ENCODE results near the gene SORCS1.

SORCS1 gene

GRCh38 chr10:106819490-106819889, 345.0 kb downstream of the SORCS1 start:
- DNase-seq (ENCODE audit: low read depth in 3 of 3), result no peak

GRCh38 chr10:106816318-106817085, 348.0 kb downstream of the SORCS1 start:
- no peak for DNase-seq (ENCODE audit: low read depth in 3 of 3)

GRCh38 chr10:106815427-106816043, 349.0 kb downstream of the SORCS1 start:
- no peak for DNase-seq (ENCODE audit: low read depth in 3 of 3)

- DNase-seq (ENCODE audit: low read depth in 3 of 3), result no peak
These were observed 359.4 kb downstream of the SORCS1 start for GRCh38 chr10:106804992-106805582.

- no peak for DNase-seq (ENCODE audit: low read depth in 3 of 3)
These were observed 361.6 kb downstream of the SORCS1 start for GRCh38 chr10:106802949-106803348.

- DNase-seq (ENCODE audit: low read depth in 3 of 3), result no peak
These were observed 364.7 kb downstream of the SORCS1 start for GRCh38 chr10:106799776-106800175.

GRCh38 chr10:106795619-106796018, 368.9 kb downstream of the SORCS1 start:
- no peak for DNase-seq (ENCODE audit: low read depth in 3 of 3)

GRCh38 chr10:106793617-106794016, 370.9 kb downstream of the SORCS1 start:
- DNase-seq (ENCODE audit: low read depth in 3 of 3), result no peak

- no peak for DNase-seq (ENCODE audit: low read depth in 3 of 3)
These were observed 374.9 kb downstream of the SORCS1 start for GRCh38 chr10:106789623-106790022.

GRCh38 chr10:106788982-106789381, 375.5 kb downstream of the SORCS1 start:
- no peak for DNase-seq (ENCODE audit: low read depth in 3 of 3)

GRCh38 chr10:106785528-106785927, 379.0 kb downstream of the SORCS1 start:
- DNase-seq (ENCODE audit: low read depth in 3 of 3), result no peak

- DNase-seq (ENCODE audit: low read depth in 3 of 3), result no peak
These were observed 383.9 kb downstream of the SORCS1 start for GRCh38 chr10:106780632-106781031.

- no peak for DNase-seq (ENCODE audit: low read depth in 3 of 3)
These were observed 386.7 kb downstream of the SORCS1 start for GRCh38 chr10:106777841-106778240.

- no peak for DNase-seq (ENCODE audit: low read depth in 3 of 3)
These were observed 389.4 kb downstream of the SORCS1 start for GRCh38 chr10:106775127-106775526.

- DNase-seq (ENCODE audit: low read depth in 3 of 3), result no peak
These were observed 391.5 kb downstream of the SORCS1 start for GRCh38 chr10:106772957-106773356.

- DNase-seq (ENCODE audit: low read depth in 3 of 3), result no peak
These were observed 393.4 kb downstream of the SORCS1 start for GRCh38 chr10:106771154-106771553.

- no peak for DNase-seq (ENCODE audit: low read depth in 3 of 3)
These were observed 396.3 kb downstream of the SORCS1 start for GRCh38 chr10:106768204-106768603.

- DNase-seq (ENCODE audit: low read depth in 3 of 3), result no peak
These were observed 398.6 kb downstream of the SORCS1 start for GRCh38 chr10:106765928-106766327.

- DNase-seq (ENCODE audit: low read depth in 3 of 3), result no peak
These were observed 399.2 kb downstream of the SORCS1 start for GRCh38 chr10:106765241-106765754.

- DNase-seq (ENCODE audit: low read depth in 3 of 3), result no peak
These were observed 400.1 kb downstream of the SORCS1 start for GRCh38 chr10:106764360-106764759.

- DNase-seq (ENCODE audit: low read depth in 3 of 3), result no peak
These were observed 402.6 kb downstream of the SORCS1 start for GRCh38 chr10:106761906-106762305.

GRCh38 chr10:106757521-106757920, 407.0 kb downstream of the SORCS1 start:
- DNase-seq (ENCODE audit: low read depth in 3 of 3), result no peak

- DNase-seq (ENCODE audit: low read depth in 3 of 3), result no peak
These were observed 413.4 kb downstream of the SORCS1 start for GRCh38 chr10:106751091-106751490.
